Measurements from ENCODE around the gene ACOT6.
"Not testable (repeated sequence)": the region's sequence is repeated elsewhere in the genome, so short reads cannot be mapped to it uniquely, and the experiment has no call there.

Gene ACOT6

GRCh38 chr14:73651005-73651404 lies 38.7 kb downstream of the ACOT6 start:
- DNase-seq (ENCODE audit: low read depth): no peak

GRCh38 chr14:73655851-73656250 lies 43.5 kb downstream of the ACOT6 start:
- DNase-seq (ENCODE audit: low read depth): no peak

GRCh38 chr14:73659202-73659601 lies 46.9 kb downstream of the ACOT6 start:
- DNase-seq (ENCODE audit: low read depth): not testable (repeated sequence)

GRCh38 chr14:73660511-73660910 lies 48.2 kb downstream of the ACOT6 start:
- no peak for DNase-seq (ENCODE audit: low read depth)

GRCh38 chr14:73661872-73662271 lies 49.6 kb downstream of the ACOT6 start:
- no peak for DNase-seq (ENCODE audit: low read depth)

GRCh38 chr14:73662487-73662943 lies 50.2 kb downstream of the ACOT6 start:
- no peak for DNase-seq (ENCODE audit: low read depth)

GRCh38 chr14:73663548-73664212 lies 51.4 kb downstream of the ACOT6 start:
- DNase-seq (ENCODE audit: low read depth): no peak

- DNase-seq (ENCODE audit: low read depth): no peak
Measured at GRCh38 chr14:73665130-73665529, 52.8 kb downstream of the ACOT6 start.

- DNase-seq (ENCODE audit: low read depth): no peak
Measured at GRCh38 chr14:73666583-73666982, 54.3 kb downstream of the ACOT6 start.

GRCh38 chr14:73667854-73668253 lies 55.5 kb downstream of the ACOT6 start:
- no peak for DNase-seq (ENCODE audit: low read depth)

Data from activated T-cell treated with anti-CD3 and anti-CD28 coated beads for 24 hours (primary cell).